A549 (cell line): Measurements from ENCODE around the gene COL5A1.

Source experiments
- BCL3 ChIP-seq: fragments of >200 bp; sonication (Bioruptor Twin); formaldehyde crosslinking; IDR thresholded peaks from 3 replicates; pipeline ENCODE4 v1.6.1; 2016
- CTCF ChIP-seq: fragments of >200 bp; sonication (Bioruptor Twin); formaldehyde crosslinking; IDR thresholded peaks from 3 replicates; pipeline ENCODE4 v1.5.1; 2016
- E2F6 ChIP-seq: IDR thresholded peaks from 2 replicates; pipeline ENCODE4 v1.6.1; 2012; ENCODE audit warnings: low read depth, borderline replicate concordance
- MYC ChIP-seq: IDR thresholded peaks from 2 replicates; pipeline ENCODE4 v1.6.1; 2012; ENCODE audit warnings: mild to moderate bottlenecking, inconsistent platforms, low read length, improper control_type of control experiment, borderline replicate concordance
- RCOR1 ChIP-seq: fragments of 150-350 bp; IDR thresholded peaks from 2 replicates; pipeline ENCODE4 v1.6.1; 2014; ENCODE audit warnings: antibody characterized with exemption, low read length, low read depth

GRCh38 chr9:134851020-134851419, 209.4 kb downstream of the COL5A1 start:
- TF ChIP-seq RCOR1 (no peak), CTCF (no peak), BCL3 (no peak), MYC (no peak), E2F6 (no peak)
